Dedifferentiated amniotic fluid mesenchymal stem cell (primary cell): ENCODE results near the gene QSOX1.
A peak's percentile ranks its signal among the peaks of the same experiment; 100 is the strongest.

Experiments
- DNase-seq: peaks from one replicate; pipeline ENCODE4 v3.0.0-alpha.2; 2016; ENCODE audit errors: extremely low spot score

QSOX1 gene

GRCh38 chr1:180170546-180171151, 16.0 kb downstream of the QSOX1 start:
- DNase-seq = no peak

GRCh38 chr1:180171691-180172090, 17.0 kb downstream of the QSOX1 start:
- DNase-seq = no peak

- no peak for DNase-seq
These were observed 18.8 kb downstream of the QSOX1 start for GRCh38 chr1:180173451-180173850.

- no peak for DNase-seq
These were observed 19.3 kb downstream of the QSOX1 start for GRCh38 chr1:180173952-180174351.

GRCh38 chr1:180175291-180175690, 20.6 kb downstream of the QSOX1 start:
- DNase-seq = no peak

GRCh38 chr1:180175806-180176205, 21.1 kb downstream of the QSOX1 start:
- no peak for DNase-seq

GRCh38 chr1:180176965-180177364, 22.3 kb downstream of the QSOX1 start:
- DNase-seq = no peak

GRCh38 chr1:180177931-180178330, 23.3 kb downstream of the QSOX1 start:
- DNase-seq = no peak

GRCh38 chr1:180178511-180179161, 24.0 kb downstream of the QSOX1 start:
- peak; percentile 49 for DNase-seq

- no peak for DNase-seq
These were observed 24.7 kb downstream of the QSOX1 start for GRCh38 chr1:180179162-180179957.

GRCh38 chr1:180181048-180181447, 26.4 kb downstream of the QSOX1 start:
- no peak for DNase-seq

GRCh38 chr1:180181996-180182642, 27.4 kb downstream of the QSOX1 start:
- no peak for DNase-seq

- DNase-seq = no peak
These were observed 28.1 kb downstream of the QSOX1 start for GRCh38 chr1:180182643-180183311.

GRCh38 chr1:180183426-180183825, 28.8 kb downstream of the QSOX1 start:
- DNase-seq = no peak

- no peak for DNase-seq
These were observed 29.4 kb downstream of the QSOX1 start for GRCh38 chr1:180184041-180184440.

GRCh38 chr1:180185281-180185680, 30.6 kb downstream of the QSOX1 start:
- DNase-seq = no peak

- DNase-seq = no peak
These were observed 31.4 kb downstream of the QSOX1 start for GRCh38 chr1:180185971-180186645.

GRCh38 chr1:180186831-180187230, 32.2 kb downstream of the QSOX1 start:
- DNase-seq = no peak

- no peak for DNase-seq
These were observed 33.0 kb downstream of the QSOX1 start for GRCh38 chr1:180187626-180188025.

- DNase-seq = no peak
These were observed 33.4 kb downstream of the QSOX1 start for GRCh38 chr1:180188091-180188506.

- no peak for DNase-seq
These were observed 34.1 kb downstream of the QSOX1 start for GRCh38 chr1:180188684-180189175.
